ENCODE results near the gene HIVEP1.

DNA sequence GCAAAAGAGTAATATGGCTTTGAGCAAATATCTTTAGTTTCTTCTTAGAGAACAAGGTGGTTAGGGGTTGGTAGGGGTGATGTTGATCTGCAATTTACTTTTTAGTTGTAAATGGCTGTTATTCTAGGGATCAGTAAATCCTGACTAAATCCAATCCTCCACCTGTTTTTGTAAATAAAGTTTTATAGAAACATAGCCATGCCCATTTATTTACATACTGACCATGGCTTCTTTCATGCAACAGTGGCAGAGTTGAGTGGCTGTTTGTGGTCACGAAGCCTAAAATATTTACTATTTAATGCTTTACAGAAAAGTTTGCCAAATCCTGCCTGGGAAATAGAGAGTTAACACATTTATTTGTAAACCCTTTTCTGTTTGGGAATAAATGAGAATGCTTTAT, 14.7 kb downstream of the HIVEP1 start:
- TF ChIP-seq, protein P1, sequence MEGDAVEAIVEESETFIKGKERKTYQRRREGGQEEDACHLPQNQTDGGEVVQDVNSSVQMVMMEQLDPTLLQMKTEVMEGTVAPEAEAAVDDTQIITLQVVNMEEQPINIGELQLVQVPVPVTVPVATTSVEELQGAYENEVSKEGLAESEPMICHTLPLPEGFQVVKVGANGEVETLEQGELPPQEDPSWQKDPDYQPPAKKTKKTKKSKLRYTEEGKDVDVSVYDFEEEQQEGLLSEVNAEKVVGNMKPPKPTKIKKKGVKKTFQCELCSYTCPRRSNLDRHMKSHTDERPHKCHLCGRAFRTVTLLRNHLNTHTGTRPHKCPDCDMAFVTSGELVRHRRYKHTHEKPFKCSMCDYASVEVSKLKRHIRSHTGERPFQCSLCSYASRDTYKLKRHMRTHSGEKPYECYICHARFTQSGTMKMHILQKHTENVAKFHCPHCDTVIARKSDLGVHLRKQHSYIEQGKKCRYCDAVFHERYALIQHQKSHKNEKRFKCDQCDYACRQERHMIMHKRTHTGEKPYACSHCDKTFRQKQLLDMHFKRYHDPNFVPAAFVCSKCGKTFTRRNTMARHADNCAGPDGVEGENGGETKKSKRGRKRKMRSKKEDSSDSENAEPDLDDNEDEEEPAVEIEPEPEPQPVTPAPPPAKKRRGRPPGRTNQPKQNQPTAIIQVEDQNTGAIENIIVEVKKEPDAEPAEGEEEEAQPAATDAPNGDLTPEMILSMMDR (IDR thresholded peaks at IDR 0.05), result no peak
- TF ChIP-seq POLR2A (IDR thresholded peaks at IDR 0.05), result no peak
